Natural killer cell (primary cell): ENCODE measurements around the gene TTLL11. TPM values are rescaled to one million over a fixed set of nuclear protein-coding genes. Genes with fewer than 3 reads are reported as not detected.

Experiments
- ATAC-seq, 3 donors: fragments of 150-1000 bp in 2 of 3; fragments of 200-7000 bp in 1 of 3; cut with Tn5 transposase; 1 replicate in 1 of 3; 2 replicates in 2 of 3; pipeline ENCODE4 v1.10.0; 2021; ENCODE audit warnings: mild to moderate bottlenecking in 2 of 3, moderate library complexity in 2 of 3
- DNase-seq, 2 donors: peaks; one replicate each; pipeline versions ENCODE4 v3.0.0 to v3.0.0-alpha.2; 2013 to 2021; ENCODE audit warnings: mixed read lengths in 1 of 2
- H3K27ac ChIP-seq: one replicate; pipeline ENCODE4 v1.5.1; 2013; ENCODE audit warnings: mild to moderate bottlenecking, low read length
- H3K27me3 ChIP-seq: one replicate; pipeline ENCODE4 v1.6.1; 2013; ENCODE audit warnings: low read length; ENCODE audit not compliant: control insufficient read depth, insufficient read depth
- H3K36me3 ChIP-seq: one replicate; pipeline ENCODE4 v1.6.1; 2013; ENCODE audit warnings: low read length; ENCODE audit not compliant: control insufficient read depth, insufficient read depth
- H3K4me1 ChIP-seq: one replicate; pipeline ENCODE4 v1.6.1; 2013; ENCODE audit warnings: low read length; ENCODE audit not compliant: control insufficient read depth, insufficient read depth
- H3K4me3 ChIP-seq: one replicate; pipeline ENCODE4 v1.5.1; 2013; ENCODE audit warnings: low read length
- H3K9me3 ChIP-seq: one replicate; pipeline ENCODE4 v1.6.1; 2013; ENCODE audit warnings: low read length; ENCODE audit not compliant: control insufficient read depth, insufficient read depth
- H3K27ac Mint-ChIP-seq, 2 donors: one replicate each; pipeline ENCODE4 v1.8.0; 2022; ENCODE audit warnings: mild to moderate bottlenecking in 2 of 2, mixed read lengths in 2 of 2, moderate library complexity in 1 of 2
- H3K27me3 Mint-ChIP-seq, 2 donors: one replicate each; pipeline ENCODE4 v1.8.0; 2022; ENCODE audit warnings: low read depth in 2 of 2, mixed read lengths in 2 of 2
- H3K36me3 Mint-ChIP-seq: one replicate; pipeline ENCODE4 v1.8.0; 2022; ENCODE audit warnings: mixed read lengths
- H3K4me1 Mint-ChIP-seq, 2 donors: one replicate each; pipeline ENCODE4 v1.8.0; 2022; ENCODE audit warnings: mixed read lengths in 2 of 2
- H3K4me3 Mint-ChIP-seq: one replicate; pipeline ENCODE4 v1.8.0; 2022; ENCODE audit warnings: mild to moderate bottlenecking, moderate library complexity, mixed read lengths
- H3K9me3 Mint-ChIP-seq, 2 donors: one replicate each; pipeline ENCODE4 v1.8.0; 2022; ENCODE audit warnings: mixed read lengths in 2 of 2
- WGBS: methylation state at CpG from one replicate; pipeline ENCODE4 v1.1.7; 2013; ENCODE audit warnings: missing lambda C conversion rate; ENCODE audit not compliant: insufficient coverage; 5-methylcytosine and 5-hydroxymethylcytosine counted together
- intact Hi-C: fragments of 100-400 bp; cut with micrococcal nuclease; formaldehyde crosslinking; loops from one replicate; pipeline ENCODE4 v1.14.2; 2022
- total RNA-seq, 4 donors: library from RNA; stranded (reverse); fragments of 120-200 nt in 1 of 4; gene quantifications; one replicate each; pipeline versions ENCODE4 v1.2.3 to v1.2.4, GENCODE V29; 2013 to 2022
- TF ChIP-seq, protein P1 (sequence below): fragments of 200-600 bp; IDR thresholded peaks from one replicate; pipeline ENCODE4 v1.8.0; 2022; ENCODE audit warnings: antibody characterized with exemption

The TTLL11 gene
- total RNA-seq, 3 donors from 2014 or later (not counting 1 experiment from before 2014, with no cell fraction given): 3.4 to 4.6 (median 3.6) TPM

DNA sequence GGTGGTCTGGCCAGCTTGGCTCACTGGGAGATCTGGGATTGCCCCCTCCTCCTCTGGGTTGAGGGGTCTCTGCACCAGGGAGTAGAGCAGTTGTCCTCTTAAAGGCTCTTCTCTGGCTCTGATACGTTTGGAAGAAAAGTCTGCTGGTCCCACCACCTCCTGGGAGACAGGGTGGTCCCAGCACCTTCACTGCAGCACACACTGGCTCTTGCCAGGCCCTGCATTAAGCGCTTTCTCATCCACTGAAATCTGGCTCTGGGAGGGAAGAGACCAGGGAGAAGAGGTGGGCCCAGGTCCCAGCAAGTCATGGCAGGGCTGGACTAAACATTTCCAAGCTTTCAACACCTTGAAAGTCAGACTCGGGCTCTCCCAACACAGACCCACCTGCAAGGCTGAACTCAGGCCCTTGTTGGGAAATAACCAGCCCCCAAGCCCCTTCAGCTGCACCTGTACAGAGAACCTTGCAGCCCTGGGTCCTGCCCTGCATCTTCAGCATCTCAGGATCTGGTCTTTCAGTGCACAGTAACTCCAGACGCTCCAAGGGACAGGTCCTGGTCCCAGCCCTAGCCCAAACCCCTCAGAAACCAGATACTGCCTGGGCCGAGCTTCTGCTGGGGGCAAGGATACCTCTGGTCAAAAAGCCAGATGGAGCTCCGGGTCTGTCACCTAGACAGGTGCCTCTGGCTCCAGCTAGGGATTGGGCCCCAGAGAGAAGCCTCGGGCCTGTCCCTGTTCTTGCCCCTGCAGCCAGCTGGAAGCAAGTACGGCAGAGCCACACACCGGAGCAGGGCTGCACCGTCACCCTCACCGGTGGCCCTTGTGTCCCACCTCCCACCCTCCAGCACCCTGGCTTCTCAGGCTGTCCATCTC is 307.2 kb downstream of the TTLL11 start:
- Histone ChIP-seq H3K36me3 (no peaks in the 10 kb centered on the region), H3K27me3 (no peaks in the 10 kb centered on the region), H3K27ac (no peak overlapping the region), H3K4me1 (peaks cover 7% of the 10 kb centered on the region), H3K4me3 (no peak overlapping the region), H3K9me3 (no peaks in the 10 kb centered on the region)
- TF ChIP-seq, protein P1, sequence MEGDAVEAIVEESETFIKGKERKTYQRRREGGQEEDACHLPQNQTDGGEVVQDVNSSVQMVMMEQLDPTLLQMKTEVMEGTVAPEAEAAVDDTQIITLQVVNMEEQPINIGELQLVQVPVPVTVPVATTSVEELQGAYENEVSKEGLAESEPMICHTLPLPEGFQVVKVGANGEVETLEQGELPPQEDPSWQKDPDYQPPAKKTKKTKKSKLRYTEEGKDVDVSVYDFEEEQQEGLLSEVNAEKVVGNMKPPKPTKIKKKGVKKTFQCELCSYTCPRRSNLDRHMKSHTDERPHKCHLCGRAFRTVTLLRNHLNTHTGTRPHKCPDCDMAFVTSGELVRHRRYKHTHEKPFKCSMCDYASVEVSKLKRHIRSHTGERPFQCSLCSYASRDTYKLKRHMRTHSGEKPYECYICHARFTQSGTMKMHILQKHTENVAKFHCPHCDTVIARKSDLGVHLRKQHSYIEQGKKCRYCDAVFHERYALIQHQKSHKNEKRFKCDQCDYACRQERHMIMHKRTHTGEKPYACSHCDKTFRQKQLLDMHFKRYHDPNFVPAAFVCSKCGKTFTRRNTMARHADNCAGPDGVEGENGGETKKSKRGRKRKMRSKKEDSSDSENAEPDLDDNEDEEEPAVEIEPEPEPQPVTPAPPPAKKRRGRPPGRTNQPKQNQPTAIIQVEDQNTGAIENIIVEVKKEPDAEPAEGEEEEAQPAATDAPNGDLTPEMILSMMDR: no peak
- Mint-ChIP-seq H3K27ac (no peak overlapping the region), H3K27me3 (peaks cover 0 to 7% of the 10 kb centered on the region in 2 donors), H3K4me1 (no peaks in the 10 kb centered on the region), H3K36me3 (no peaks in the 10 kb centered on the region), H3K9me3 (no peaks in the 10 kb centered on the region), H3K4me3 (no peak overlapping the region)
- WGBS: 90% methylated on average over 11 of the region's 11 CpGs
- intact Hi-C loops: no loop called here
- ATAC-seq: no peak
- DNase-seq: no peak

DNA sequence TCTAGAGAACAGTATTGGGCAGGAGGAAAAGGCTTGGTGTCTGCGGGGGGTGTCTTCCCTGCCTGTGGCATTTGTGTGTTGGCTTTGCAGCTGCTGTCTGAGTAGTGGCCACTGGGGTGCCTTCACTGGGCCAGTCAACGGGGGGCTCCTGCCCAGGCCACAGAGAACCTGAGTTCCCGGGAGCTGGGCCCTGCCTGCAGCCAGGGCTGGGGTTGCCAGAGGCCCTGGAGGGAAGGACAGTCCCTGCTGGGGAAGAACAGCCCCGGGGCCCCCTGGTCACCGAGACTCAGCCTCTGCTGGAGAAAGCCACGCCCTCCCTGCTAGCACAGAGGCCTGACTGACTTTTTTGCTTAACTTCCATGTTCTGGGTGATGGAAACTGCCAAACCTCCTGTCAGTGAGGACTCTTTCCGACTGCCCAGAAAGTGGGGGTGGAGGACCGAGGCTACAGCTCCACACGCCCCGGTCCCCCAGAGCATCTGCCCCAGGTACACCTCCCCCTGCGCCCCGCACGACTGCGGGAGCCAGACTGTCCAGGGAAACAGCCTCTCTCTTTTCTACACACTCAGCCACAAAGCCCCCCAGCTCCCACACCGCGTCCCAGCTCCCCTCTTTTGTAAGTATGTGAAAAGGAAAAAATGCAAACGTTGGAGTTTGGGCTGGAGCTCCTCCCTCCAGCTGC is 308.2 kb downstream of the TTLL11 start:
- no peak overlapping the region for H3K4me3 ChIP-seq
- Mint-ChIP-seq H3K27ac (no peak overlapping the region), H3K4me1 (no peaks in the 10 kb centered on the region), H3K36me3 (no peaks in the 10 kb centered on the region), H3K27me3 (peaks cover 0 to 11% of the 10 kb centered on the region in 2 donors), H3K9me3 (no peaks in the 10 kb centered on the region), H3K4me3 (no peak overlapping the region)
- peaks cover 7% of the 10 kb centered on the region for H3K4me1 ChIP-seq
- DNase-seq: no peak
- no peak overlapping the region for H3K27ac ChIP-seq
- no peaks in the 10 kb centered on the region for H3K9me3 ChIP-seq
- TF ChIP-seq, protein P1: no peak
- no peaks in the 10 kb centered on the region for H3K27me3 ChIP-seq
- H3K36me3 ChIP-seq: no peaks in the 10 kb centered on the region
- no peak for ATAC-seq
- 82% methylated on average over 15 of the region's 17 CpGs for WGBS
- intact Hi-C loops: no loop called here

DNA sequence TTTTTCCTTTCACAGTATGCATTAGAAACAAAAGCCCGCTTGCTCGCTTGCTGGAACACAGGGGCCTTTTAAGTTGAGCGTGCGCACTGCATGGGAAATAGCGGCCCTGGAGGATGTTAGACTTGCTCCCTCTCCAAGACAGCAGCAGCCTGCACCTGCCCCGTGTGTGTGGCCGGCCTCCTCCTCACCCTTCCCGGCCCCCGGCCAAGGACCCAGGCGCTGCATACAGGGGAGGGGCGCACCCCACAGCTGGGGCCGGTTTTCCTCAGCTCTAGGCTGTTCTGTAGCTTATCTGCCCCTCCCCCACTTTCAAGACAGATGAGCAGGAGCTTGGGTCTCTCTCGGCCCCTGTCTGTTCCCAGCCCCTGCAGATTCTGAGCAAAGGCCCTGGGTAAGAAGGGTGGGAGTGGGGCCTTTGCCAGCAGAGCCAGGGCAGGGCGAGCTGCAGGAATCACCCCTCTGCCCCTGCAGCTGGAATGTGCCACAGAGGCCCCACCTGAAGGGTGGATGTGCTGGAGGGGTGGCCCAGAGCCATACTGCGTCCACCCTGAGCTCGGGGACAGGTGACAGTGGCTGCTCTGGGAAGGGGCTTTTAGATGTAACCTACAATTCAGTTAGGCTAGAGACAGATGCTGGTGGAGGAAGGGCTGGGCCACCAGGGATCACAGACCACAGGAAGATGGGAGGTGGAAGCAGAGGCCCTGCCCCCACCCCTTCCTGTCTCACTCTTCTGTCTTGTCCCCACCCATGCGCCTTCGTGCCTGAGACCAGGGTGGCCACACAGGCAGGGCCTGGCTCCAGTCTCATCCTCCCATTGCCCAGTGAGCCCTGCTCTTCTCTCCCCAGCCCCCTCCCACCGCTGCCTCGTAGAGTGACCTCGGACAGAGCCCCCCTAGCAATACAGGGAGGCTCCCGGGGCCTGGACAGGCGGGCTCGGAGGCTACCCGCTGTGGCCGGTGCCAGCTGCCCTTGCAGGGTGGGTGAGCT is 309.3 kb downstream of the TTLL11 start:
- Mint-ChIP-seq H3K4me1 (no peaks in the 10 kb centered on the region), H3K4me3 (no peak overlapping the region), H3K9me3 (no peaks in the 10 kb centered on the region), H3K27ac (no peak overlapping the region), H3K27me3 (peaks cover 0 to 7% of the 10 kb centered on the region in 2 donors), H3K36me3 (no peaks in the 10 kb centered on the region)
- no peak for ATAC-seq
- H3K36me3 ChIP-seq: no peaks in the 10 kb centered on the region
- no peaks in the 10 kb centered on the region for H3K27me3 ChIP-seq
- no peaks in the 10 kb centered on the region for H3K9me3 ChIP-seq
- WGBS: 85% methylated on average over 26 of the region's 26 CpGs
- TF ChIP-seq, protein P1: no peak
- H3K4me3 ChIP-seq: no peak overlapping the region
- intact Hi-C loops: no loop called here
- peaks cover 7% of the 10 kb centered on the region for H3K4me1 ChIP-seq
- peak in 1 of 2 donors; percentile 14 for DNase-seq
- H3K27ac ChIP-seq: no peak overlapping the region
